HG03520 (cell line): ENCODE results near the gene CALR.
"Not testable (repeated sequence)": the region's sequence is repeated elsewhere in the genome, so short reads cannot be mapped to it uniquely, and the experiment has no call there.

Source experiments
- ATAC-seq: cut with Tn5 transposase; IDR thresholded peaks from one replicate; pipeline ENCODE4 v1.9.1; 2021; ENCODE audit warnings: mild to moderate bottlenecking, moderate library complexity; ENCODE audit not compliant: unreplicated experiment

Gene CALR

GRCh38 chr19:12933287-12934072 lies 4.9 kb upstream of the CALR start, which contains the start of gene FARSA:
FARSA (minus strand) TSS chr19:12933711; CDS start chr19:12933696, 15 bp downstream.
- peak; percentile 31 for ATAC-seq

DNA sequence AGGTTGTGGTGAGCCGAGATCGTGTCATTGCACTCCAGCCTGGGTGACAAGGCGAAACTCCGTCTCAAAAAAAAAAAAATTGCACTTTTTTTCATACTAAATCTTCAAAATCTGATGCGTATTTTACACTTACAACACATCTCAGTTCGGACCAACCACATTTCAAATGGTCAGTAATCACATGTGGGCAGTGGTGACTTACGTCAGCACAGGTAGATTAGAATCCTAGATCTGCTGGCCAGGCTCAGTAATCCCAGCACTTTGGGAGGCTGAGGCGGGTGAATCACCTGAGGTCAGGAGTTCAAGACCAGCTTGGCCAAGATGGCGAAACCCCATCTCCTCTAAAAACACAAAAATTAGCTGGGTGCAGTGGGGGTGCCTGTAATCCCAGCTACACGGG lies 3.3 kb upstream of the CALR start:
- no peak for ATAC-seq

- ATAC-seq = no peak
These were observed 1.8 kb upstream of the CALR start for GRCh38 chr19:12936582-12936981.

DNA sequence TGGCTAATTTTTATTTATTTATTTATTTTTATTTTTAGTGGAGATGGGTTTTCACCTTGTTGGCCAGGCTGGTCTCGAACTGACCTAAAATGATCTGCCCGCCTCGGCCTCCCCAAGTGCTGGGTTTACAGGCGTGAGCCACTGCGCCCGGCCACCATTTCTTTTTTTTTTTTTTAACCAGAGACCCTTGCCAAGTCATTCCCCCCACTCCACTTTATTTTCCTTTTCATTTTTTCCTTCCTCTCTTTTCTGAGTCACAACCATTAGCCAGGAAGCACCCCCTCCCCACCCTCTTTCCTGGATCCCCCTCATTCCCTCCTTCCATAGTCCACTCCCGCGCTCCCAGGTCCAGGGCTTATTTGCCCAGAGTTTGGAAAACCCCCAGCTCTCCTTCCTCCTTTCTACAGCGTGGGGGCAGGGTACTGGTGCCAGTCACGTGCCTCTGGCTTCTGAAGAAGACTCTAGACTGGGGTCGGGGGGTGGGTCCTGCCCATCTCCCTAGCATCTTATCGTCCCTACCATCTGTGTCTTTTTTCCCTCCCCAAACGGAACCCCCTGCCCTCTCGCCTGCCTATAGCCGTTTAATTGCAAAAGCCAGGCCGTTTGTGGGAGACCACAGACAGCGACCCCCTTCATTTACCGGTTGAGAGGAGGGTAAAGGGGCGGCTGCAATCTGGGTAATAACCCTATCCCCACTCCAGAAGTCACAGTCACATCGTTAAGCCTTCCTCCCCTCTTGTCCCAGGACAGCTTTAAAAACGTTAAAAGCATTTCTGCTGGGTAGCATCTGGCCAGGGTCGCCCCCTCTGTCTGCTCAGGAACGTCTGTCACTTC lies 1.1 kb upstream of the CALR start:
- no peak for ATAC-seq

GRCh38 chr19:12938779-12939601 lies 581 bp downstream of the CALR start:
- ATAC-seq = peak; percentile 3

- ATAC-seq = no peak
These were observed 1.6 kb downstream of the CALR start for GRCh38 chr19:12939975-12940423.

DNA sequence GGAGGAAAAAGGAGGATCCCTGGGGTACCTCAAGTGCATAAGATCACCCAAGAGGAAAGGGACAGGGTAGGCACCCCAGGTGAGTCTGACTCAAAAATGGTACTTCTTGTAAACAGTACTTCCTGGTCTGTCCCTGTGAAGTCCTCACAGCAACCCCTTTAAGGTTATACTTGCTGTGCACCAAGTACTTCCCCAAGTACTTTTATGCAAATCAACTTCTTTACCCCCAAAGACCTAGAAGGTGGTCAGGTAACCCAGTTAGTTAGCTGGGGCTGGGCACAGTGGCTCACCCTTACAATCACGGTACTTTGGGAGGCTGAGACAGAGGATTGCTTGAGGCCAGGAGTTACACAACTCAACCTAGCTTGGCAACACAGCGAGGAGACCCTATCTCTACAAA lies 2.5 kb downstream of the CALR start:
- ATAC-seq = no peak

DNA sequence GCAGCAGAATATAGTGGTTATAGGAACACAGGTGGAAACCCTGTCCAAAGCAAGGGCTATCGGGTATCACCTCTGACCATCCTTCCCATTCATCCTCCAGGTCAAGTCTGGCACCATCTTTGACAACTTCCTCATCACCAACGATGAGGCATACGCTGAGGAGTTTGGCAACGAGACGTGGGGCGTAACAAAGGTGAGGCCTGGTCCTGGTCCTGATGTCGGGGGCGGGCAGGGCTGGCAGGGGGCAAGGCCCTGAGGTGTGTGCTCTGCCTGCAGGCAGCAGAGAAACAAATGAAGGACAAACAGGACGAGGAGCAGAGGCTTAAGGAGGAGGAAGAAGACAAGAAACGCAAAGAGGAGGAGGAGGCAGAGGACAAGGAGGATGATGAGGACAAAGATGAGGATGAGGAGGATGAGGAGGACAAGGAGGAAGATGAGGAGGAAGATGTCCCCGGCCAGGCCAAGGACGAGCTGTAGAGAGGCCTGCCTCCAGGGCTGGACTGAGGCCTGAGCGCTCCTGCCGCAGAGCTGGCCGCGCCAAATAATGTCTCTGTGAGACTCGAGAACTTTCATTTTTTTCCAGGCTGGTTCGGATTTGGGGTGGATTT lies 5.1 kb downstream of the CALR start:
- no peak for ATAC-seq

- no peak for ATAC-seq
These were observed 5.8 kb downstream of the CALR start for GRCh38 chr19:12944104-12944674.

DNA sequence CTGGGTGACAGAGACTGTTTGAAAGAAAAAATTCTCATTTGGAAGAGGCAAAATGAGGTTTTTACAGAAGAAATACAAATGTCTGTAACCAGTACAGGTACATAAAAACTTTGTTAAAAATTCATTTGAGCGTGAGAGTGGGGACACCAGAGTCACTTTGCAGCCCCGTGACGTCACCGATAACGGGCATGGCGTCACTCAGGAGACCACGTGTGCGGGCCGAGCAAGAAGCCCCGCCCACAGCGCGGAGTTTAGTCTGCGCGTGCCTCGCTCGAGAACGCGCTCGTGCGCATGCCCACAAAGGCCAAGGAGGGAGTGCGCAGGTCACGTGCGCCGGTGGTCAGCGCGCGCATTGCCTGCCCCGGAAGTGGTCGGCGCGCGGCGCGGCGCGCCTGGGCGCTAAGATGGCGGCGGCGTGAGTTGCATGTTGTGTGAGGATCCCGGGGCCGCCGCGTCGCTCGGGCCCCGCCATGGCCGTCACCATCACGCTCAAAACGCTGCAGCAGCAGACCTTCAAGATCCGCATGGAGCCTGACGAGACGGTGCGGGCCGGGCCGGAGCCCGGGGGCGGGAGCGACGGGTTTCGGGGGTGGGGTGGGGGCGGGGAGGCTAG lies 7.2 kb downstream of the CALR start, which contains the start of gene RAD23A:
Gene RAD23A, plus strand, starts transcription at position 384 of the 613 bp plus-strand sequence. Its CDS starts 87 bp downstream, at position 471.
- ATAC-seq = peak; percentile 68

- ATAC-seq = peak; percentile 25
These were observed 7.8 kb downstream of the CALR start for GRCh38 chr19:12946092-12946721.

DNA sequence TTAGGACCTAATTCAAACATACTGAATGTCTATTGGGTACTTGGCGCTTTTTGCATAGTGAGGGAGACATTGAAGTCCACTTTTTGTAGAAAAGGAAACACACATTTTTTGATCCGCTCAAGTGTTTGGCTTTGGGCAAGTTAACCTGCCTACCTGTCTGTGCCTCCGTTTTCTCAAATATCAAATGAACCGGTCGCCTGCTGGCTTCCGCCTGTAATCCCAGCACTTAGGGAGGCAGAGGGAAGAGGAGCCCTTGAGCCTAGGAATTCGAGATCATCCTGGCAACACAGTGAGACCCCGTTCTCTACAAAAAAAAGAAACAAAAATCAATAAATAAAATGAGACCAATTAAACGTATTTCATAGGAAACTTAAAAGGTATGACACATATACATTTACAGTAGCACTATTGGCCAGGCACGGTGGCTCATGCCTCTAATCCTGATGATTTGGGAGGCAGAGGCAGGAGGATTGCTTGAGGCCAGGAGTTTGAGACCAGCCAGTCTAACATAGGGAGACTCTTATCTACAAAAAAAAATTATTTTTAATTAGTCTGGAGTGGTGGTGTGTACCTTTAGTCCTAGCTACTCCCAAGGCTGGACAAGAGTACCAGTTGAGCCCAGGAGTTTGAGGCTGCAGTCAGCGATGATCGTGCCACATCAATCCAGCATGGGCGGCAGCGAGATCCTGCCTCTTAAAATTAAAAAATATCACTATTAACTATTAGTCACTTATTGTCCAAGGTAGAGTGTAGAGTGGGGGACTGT lies 8.5 kb downstream of the CALR start:
- ATAC-seq = no peak

GRCh38 chr19:12947702-12948611 lies 9.5 kb downstream of the CALR start:
- ATAC-seq = no peak

- ATAC-seq = no peak
These were observed 10.4 kb downstream of the CALR start for GRCh38 chr19:12948612-12949362.

DNA sequence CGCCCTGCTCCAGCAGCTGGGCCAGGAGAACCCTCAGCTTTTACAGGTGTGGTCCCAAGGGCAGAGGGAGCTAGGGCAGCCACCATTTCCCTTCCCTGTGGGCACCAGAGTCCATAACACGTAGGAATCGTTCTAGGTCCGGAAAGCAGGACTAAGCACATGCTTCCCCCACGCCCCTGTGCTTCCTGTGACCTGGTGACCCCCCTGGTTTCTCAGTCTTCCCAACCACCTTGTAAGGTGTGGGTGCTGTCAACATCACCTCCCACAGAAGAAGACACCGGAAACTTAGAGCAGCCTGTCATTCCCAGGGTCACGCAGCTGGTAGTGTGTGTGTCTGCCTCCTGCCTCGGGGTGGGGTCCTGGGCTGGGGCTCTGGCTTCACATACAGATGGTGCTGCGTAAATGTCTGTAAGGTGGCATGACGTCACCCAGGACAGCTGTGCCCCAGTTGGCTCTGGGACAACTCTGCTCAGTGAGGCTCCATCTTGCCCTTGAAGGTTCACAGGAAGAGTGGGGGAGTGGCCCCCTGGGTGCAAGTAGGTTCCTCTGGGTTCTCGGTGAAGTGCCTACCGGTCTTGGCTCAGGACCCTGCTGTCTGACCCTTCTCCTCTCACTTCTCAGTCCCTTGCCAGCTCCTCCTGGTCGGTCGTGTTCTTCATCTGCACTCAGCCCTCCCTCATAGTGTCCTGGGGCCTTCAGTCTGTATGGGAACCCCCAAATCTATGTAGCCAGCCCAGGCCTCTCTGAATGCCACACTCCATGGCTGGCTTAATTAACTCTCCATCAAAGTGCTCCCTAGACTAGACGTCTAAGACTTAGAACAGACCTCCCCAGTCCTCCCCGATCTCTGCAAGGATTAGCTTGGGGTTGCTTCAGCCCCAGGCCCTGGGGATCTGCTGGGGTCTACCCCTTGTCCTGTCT lies 11.2 kb downstream of the CALR start:
- ATAC-seq = no peak

DNA sequence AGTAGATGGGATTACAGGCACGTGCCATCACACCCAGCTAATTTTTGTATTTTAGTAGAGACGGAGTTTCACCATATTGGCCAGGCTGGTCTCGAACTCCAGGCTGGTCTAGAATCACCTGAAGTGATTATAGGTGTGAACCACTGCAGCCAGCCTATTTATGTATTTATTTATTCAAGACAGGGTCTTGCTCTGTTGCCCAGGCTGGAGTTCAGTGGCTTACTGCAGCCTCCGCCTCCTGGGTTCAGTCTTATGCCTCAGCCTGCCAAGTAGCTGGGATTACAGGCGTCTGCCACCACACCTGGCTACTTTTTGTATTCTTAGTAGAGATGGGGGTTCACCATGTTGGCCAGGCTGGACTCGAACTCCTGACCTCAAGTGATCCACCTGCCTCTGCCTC lies 13.6 kb downstream of the CALR start:
- ATAC-seq = not testable (repeated sequence)
